Measurements from ENCODE around the gene MRPL48. TPM values are rescaled to one million over a fixed set of nuclear protein-coding genes. Genes with fewer than 3 reads are reported as not detected.
"Not testable (repeated sequence)": the region's sequence is repeated elsewhere in the genome, so short reads cannot be mapped to it uniquely, and the experiment has no call there.

MRPL48 gene
- total RNA-seq, 1 donor from 2014 or later: 39.4 TPM

- peak; percentile 98 for DNase-seq (ENCODE audit: low spot score)
Measured at GRCh38 chr11:73779084-73779902, 8.4 kb upstream of the MRPL48 start.

GRCh38 chr11:73781303-73781702 lies 6.4 kb upstream of the MRPL48 start:
- no peak for DNase-seq (ENCODE audit: low spot score)

- DNase-seq (ENCODE audit: low spot score): no peak
Measured at GRCh38 chr11:73783483-73784020, 4.1 kb upstream of the MRPL48 start.

GRCh38 chr11:73784080-73784634 lies 3.5 kb upstream of the MRPL48 start:
- no peak for DNase-seq (ENCODE audit: low spot score)

GRCh38 chr11:73784734-73785133 lies 2.9 kb upstream of the MRPL48 start:
- DNase-seq (ENCODE audit: low spot score): no peak

- not testable (repeated sequence) for DNase-seq (ENCODE audit: low spot score)
Measured at GRCh38 chr11:73785467-73785866, 2.2 kb upstream of the MRPL48 start.

- no peak for DNase-seq (ENCODE audit: low spot score)
Measured at GRCh38 chr11:73787051-73787642, 527 bp upstream of the MRPL48 start.

- no peak for DNase-seq (ENCODE audit: low spot score)
Measured at GRCh38 chr11:73789279-73789670, 1.6 kb downstream of the MRPL48 start.

GRCh38 chr11:73792584-73792983 lies 4.9 kb downstream of the MRPL48 start:
- DNase-seq (ENCODE audit: low spot score): no peak

GRCh38 chr11:73795925-73796632 lies 8.4 kb downstream of the MRPL48 start:
- no peak for DNase-seq (ENCODE audit: low spot score)

- no peak for DNase-seq (ENCODE audit: low spot score)
Measured at GRCh38 chr11:73797457-73797856, 9.8 kb downstream of the MRPL48 start.

- no peak for DNase-seq (ENCODE audit: low spot score)
Measured at GRCh38 chr11:73800276-73800806, 12.7 kb downstream of the MRPL48 start.

GRCh38 chr11:73801136-73801535 lies 13.5 kb downstream of the MRPL48 start:
- DNase-seq (ENCODE audit: low spot score): no peak

GRCh38 chr11:73804712-73805111 lies 17.0 kb downstream of the MRPL48 start:
- no peak for DNase-seq (ENCODE audit: low spot score)

GRCh38 chr11:73808052-73808451 lies 20.4 kb downstream of the MRPL48 start:
- DNase-seq (ENCODE audit: low spot score): no peak

GRCh38 chr11:73810637-73811036 lies 23.0 kb downstream of the MRPL48 start:
- no peak for DNase-seq (ENCODE audit: low spot score)

GRCh38 chr11:73812234-73812633 lies 24.6 kb downstream of the MRPL48 start:
- DNase-seq (ENCODE audit: low spot score): no peak

- DNase-seq (ENCODE audit: low spot score): no peak
Measured at GRCh38 chr11:73814812-73815211, 27.1 kb downstream of the MRPL48 start.

- DNase-seq (ENCODE audit: low spot score): no peak
Measured at GRCh38 chr11:73818846-73819245, 31.2 kb downstream of the MRPL48 start.

- DNase-seq (ENCODE audit: low spot score): no peak
Measured at GRCh38 chr11:73830261-73830660, 42.6 kb downstream of the MRPL48 start.

- no peak for DNase-seq (ENCODE audit: low spot score)
Measured at GRCh38 chr11:73833067-73833466, 45.4 kb downstream of the MRPL48 start.

All from ureter (tissue), 1 donor.